Activated naive CD4-positive, alpha-beta T cell treated with anti-CD3 and anti-CD28 coated beads for 36 hours (primary cell): ENCODE data around the gene PLAAT2. TPM values are rescaled to one million over a fixed set of nuclear protein-coding genes. Genes with fewer than 3 reads are reported as not detected.
"Not testable (repeated sequence)": the region's sequence is repeated elsewhere in the genome, so short reads cannot be mapped to it uniquely, and the experiment has no call there.

Source experiments
- CTCF ChIA-PET: fragments of 350-600 bp; sonication (Branson Sonifier 250); formaldehyde crosslinking; loops from one replicate; lab custom pipeline; 2021; ENCODE audit warnings: antibody characterized with exemption; lab: Charles Lee
- DNase-seq: peaks from one replicate; pipeline ENCODE4 v3.0.0-alpha.2; 2020
- H3K27ac Mint-ChIP-seq: one replicate; pipeline ENCODE4 v1.8.0; 2021; ENCODE audit warnings: mild to moderate bottlenecking, mixed read lengths
- H3K27me3 Mint-ChIP-seq: one replicate; pipeline ENCODE4 v1.8.0; 2021; ENCODE audit warnings: low read depth, mixed read lengths
- H3K36me3 Mint-ChIP-seq: one replicate; pipeline ENCODE4 v1.8.0; 2021; ENCODE audit warnings: low read depth, mixed read lengths
- H3K4me1 Mint-ChIP-seq: one replicate; pipeline ENCODE4 v1.8.0; 2021; ENCODE audit warnings: low read depth, mixed read lengths
- H3K4me3 Mint-ChIP-seq: one replicate; pipeline ENCODE4 v1.8.0; 2021; ENCODE audit warnings: mild to moderate bottlenecking, moderate library complexity, mixed read lengths
- H3K9me3 Mint-ChIP-seq: one replicate; pipeline ENCODE4 v1.8.0; 2021; ENCODE audit warnings: mixed read lengths
- intact Hi-C: fragments of 100-400 bp; cut with micrococcal nuclease; formaldehyde crosslinking; loops from one replicate; pipeline ENCODE4 v1.15.1; 2023
- total RNA-seq, 2 experiments: library from RNA; stranded (reverse); gene quantifications; one replicate each; pipeline ENCODE4 v1.2.3, GENCODE V29; 2021

The PLAAT2 gene
- total RNA-seq, 2 experiments from 2014 or later: not detected

GRCh38 chr11:63536669-63537292 is 26.4 kb downstream of the PLAAT2 start, which contains the start of gene PLAAT4:
Gene PLAAT4, plus strand, starts transcription at chr11:63536808. Its CDS starts 61 bp downstream, at chr11:63536869.
- H3K36me3 Mint-ChIP-seq: no peaks in the 10 kb centered on the region
- peak within 1 kb of the TSS; percentile 69 for H3K27ac Mint-ChIP-seq
- peak; percentile 42 for DNase-seq
- intact Hi-C loops: loop anchor here (1.0 kb wide), 2 partner anchors 17 to 31 kb away; no protein-coding TSS in a partner anchor
- CTCF ChIA-PET: interaction anchor here (0.7 to 2.2 kb wide), 5 partner anchors 15 to 133 kb away, joined by 3 to 9 read pairs (median 6); no protein-coding TSS in a partner anchor
- peak within 1 kb of the TSS; percentile 72 for H3K4me3 Mint-ChIP-seq
- H3K4me1 Mint-ChIP-seq: peaks cover 76% of the 10 kb centered on the region
- no peaks in the 10 kb centered on the region for H3K9me3 Mint-ChIP-seq
- no peaks in the 10 kb centered on the region for H3K27me3 Mint-ChIP-seq

- DNase-seq: peak; percentile 57
- peak overlapping the region; percentile 72 for H3K4me3 Mint-ChIP-seq
- no peaks in the 10 kb centered on the region for H3K36me3 Mint-ChIP-seq
- no peaks in the 10 kb centered on the region for H3K27me3 Mint-ChIP-seq
- CTCF ChIA-PET: interaction anchor here (1.2 kb wide), 1 partner anchor 13 kb away, joined by 4 read pairs; no protein-coding TSS in a partner anchor
- H3K27ac Mint-ChIP-seq: peak overlapping the region; percentile 57
- H3K4me1 Mint-ChIP-seq: peaks cover 79% of the 10 kb centered on the region
- intact Hi-C loops: loop anchor here (1.0 kb wide), 2 partner anchors 18 to 32 kb away; no protein-coding TSS in a partner anchor
- H3K9me3 Mint-ChIP-seq: no peaks in the 10 kb centered on the region
These were observed 27.4 kb downstream of the PLAAT2 start for GRCh38 chr11:63535734-63536133.

GRCh38 chr11:63534895-63535461 is 28.2 kb downstream of the PLAAT2 start:
- Mint-ChIP-seq H3K27ac (peak overlapping the region; percentile 43), H3K27me3 (no peaks in the 10 kb centered on the region), H3K9me3 (no peaks in the 10 kb centered on the region), H3K4me1 (peaks cover 78% of the 10 kb centered on the region), H3K4me3 (no peak overlapping the region), H3K36me3 (no peaks in the 10 kb centered on the region)
- intact Hi-C loops: loop anchor here (5.0 kb wide), 1 partner anchor 102 kb away; no protein-coding TSS in a partner anchor
- CTCF ChIA-PET: interaction anchor here (1.2 kb wide), 1 partner anchor 14 kb away, joined by 4 read pairs; no protein-coding TSS in a partner anchor
- DNase-seq: no peak

GRCh38 chr11:63534076-63534475 is 29.1 kb downstream of the PLAAT2 start:
- Mint-ChIP-seq H3K9me3 (no peaks in the 10 kb centered on the region), H3K27me3 (no peaks in the 10 kb centered on the region), H3K4me3 (no peak overlapping the region), H3K27ac (no peak overlapping the region), H3K4me1 (peaks cover 83% of the 10 kb centered on the region), H3K36me3 (no peaks in the 10 kb centered on the region)
- no peak for DNase-seq
- CTCF ChIA-PET: interaction anchor here (0.9 kb wide), 1 partner anchor 55 kb away, joined by 3 read pairs; no protein-coding TSS in a partner anchor
- intact Hi-C loops: loop anchor here (5.0 kb wide), 1 partner anchor 103 kb away; no protein-coding TSS in a partner anchor

- Mint-ChIP-seq H3K27ac (no peak overlapping the region), H3K9me3 (no peaks in the 10 kb centered on the region), H3K27me3 (no peaks in the 10 kb centered on the region), H3K4me1 (peaks cover 78% of the 10 kb centered on the region), H3K4me3 (no peak overlapping the region), H3K36me3 (no peaks in the 10 kb centered on the region)
- no peak for DNase-seq
- intact Hi-C loops: loop anchor here (5.0 kb wide), 1 partner anchor 104 kb away; no protein-coding TSS in a partner anchor
- CTCF ChIA-PET: interaction anchor here (0.6 to 1.6 kb wide), 3 partner anchors 55 to 320 kb away, joined by 3 to 4 read pairs (median 3); no protein-coding TSS in a partner anchor
These were observed 30.2 kb downstream of the PLAAT2 start for GRCh38 chr11:63532799-63533475.

GRCh38 chr11:63532117-63532516 is 31.1 kb downstream of the PLAAT2 start:
- intact Hi-C loops: loop anchor here (5.0 kb wide), 1 partner anchor 105 kb away; no protein-coding TSS in a partner anchor
- Mint-ChIP-seq H3K36me3 (no peaks in the 10 kb centered on the region), H3K4me1 (peaks cover 73% of the 10 kb centered on the region), H3K4me3 (no peak overlapping the region), H3K9me3 (no peaks in the 10 kb centered on the region), H3K27me3 (no peaks in the 10 kb centered on the region), H3K27ac (no peak overlapping the region)
- no peak for DNase-seq
- CTCF ChIA-PET: interaction anchor here (0.6 to 1.6 kb wide), 3 partner anchors 53 to 60 kb away, joined by 3 to 4 read pairs (median 3); no protein-coding TSS in a partner anchor

- peak; percentile 74 for DNase-seq
- peak overlapping the region; percentile 14 for H3K27ac Mint-ChIP-seq
- not testable (repeated sequence) for H3K36me3 Mint-ChIP-seq, H3K4me3 Mint-ChIP-seq, H3K27me3 Mint-ChIP-seq, H3K9me3 Mint-ChIP-seq
- intact Hi-C loops: loop anchor here (1.0 to 5.0 kb wide), 3 partner anchors 36 to 443 kb away; partner anchors contain the start of gene COX8A
- peaks cover 67% of the 10 kb centered on the region for H3K4me1 Mint-ChIP-seq
- CTCF ChIA-PET: interaction anchor here (0.7 kb wide), 1 partner anchor 52 kb away, joined by 3 read pairs; no protein-coding TSS in a partner anchor
These were observed 31.9 kb downstream of the PLAAT2 start for GRCh38 chr11:63531074-63531792.

GRCh38 chr11:63530021-63530420 is 33.2 kb downstream of the PLAAT2 start:
- Mint-ChIP-seq H3K4me3 (no peak overlapping the region), H3K27me3 (no peaks in the 10 kb centered on the region), H3K9me3 (no peaks in the 10 kb centered on the region), H3K27ac (no peak overlapping the region), H3K36me3 (no peaks in the 10 kb centered on the region), H3K4me1 (peaks cover 55% of the 10 kb centered on the region)
- CTCF ChIA-PET: no interaction called here
- DNase-seq: no peak
- intact Hi-C loops: loop anchor here (5.0 kb wide), 1 partner anchor 107 kb away; no protein-coding TSS in a partner anchor

GRCh38 chr11:63529373-63529772 is 33.8 kb downstream of the PLAAT2 start:
- H3K27ac Mint-ChIP-seq, H3K4me3 Mint-ChIP-seq, H3K27me3 Mint-ChIP-seq, H3K36me3 Mint-ChIP-seq, DNase-seq, H3K9me3 Mint-ChIP-seq, intact Hi-C loops: not testable (repeated sequence)
- CTCF ChIA-PET: interaction anchor here (1.2 kb wide), 1 partner anchor 9 kb away, joined by 3 read pairs; no protein-coding TSS in a partner anchor
- peaks cover 50% of the 10 kb centered on the region for H3K4me1 Mint-ChIP-seq

- H3K27me3 Mint-ChIP-seq, intact Hi-C loops, DNase-seq, H3K36me3 Mint-ChIP-seq, H3K9me3 Mint-ChIP-seq, H3K4me3 Mint-ChIP-seq, H3K27ac Mint-ChIP-seq: not testable (repeated sequence)
- CTCF ChIA-PET: interaction anchor here (0.7 to 1.2 kb wide), 2 partner anchors 9 to 100 kb away, joined by 3 read pairs; no protein-coding TSS in a partner anchor
- H3K4me1 Mint-ChIP-seq: peaks cover 44% of the 10 kb centered on the region
These were observed 34.4 kb downstream of the PLAAT2 start for GRCh38 chr11:63528729-63529278.

- peaks cover 38% of the 10 kb centered on the region for H3K4me1 Mint-ChIP-seq
- H3K27me3 Mint-ChIP-seq, H3K27ac Mint-ChIP-seq, H3K9me3 Mint-ChIP-seq, DNase-seq, H3K4me3 Mint-ChIP-seq, CTCF ChIA-PET, intact Hi-C loops, H3K36me3 Mint-ChIP-seq: not testable (repeated sequence)
These were observed 35.0 kb downstream of the PLAAT2 start for GRCh38 chr11:63528156-63528555.
